Measurements from ENCODE around the gene POLA2. TPM values are rescaled to one million over a fixed set of nuclear protein-coding genes. Genes with fewer than 3 reads are reported as not detected.

POLA2 gene
- total RNA-seq, 1 donor from 2014 or later, result 5.2 TPM

- no peaks in the 10 kb centered on the region for H3K27me3 Mint-ChIP-seq (ENCODE audit: low read depth, unreplicated experiment)
- DNase-seq (ENCODE audit: low read depth) (peak; percentile 95), FAIRE-seq (peak; percentile 32)
- H3K27ac ChIP-seq (ENCODE audit: low read depth, low read length), result peak overlapping the region; percentile 76
- H3K27ac Mint-ChIP-seq (ENCODE audit: unreplicated experiment), result no peak overlapping the region
- H3K36me3 Mint-ChIP-seq (ENCODE audit: low read depth, unreplicated experiment), result no peaks in the 10 kb centered on the region
- peaks cover 46% of the 10 kb centered on the region for H3K4me1 Mint-ChIP-seq (ENCODE audit: low read depth, unreplicated experiment)
- no peaks in the 10 kb centered on the region for H3K9me3 ChIP-seq (ENCODE audit: insufficient read depth, low read depth, low read length)
- H3K4me3 Mint-ChIP-seq (ENCODE audit: unreplicated experiment), result no peak overlapping the region
- H2AFZ ChIP-seq (ENCODE audit: low read depth, low read length), result no peak overlapping the region
- peak overlapping the region; percentile 11 for H3K9ac ChIP-seq (ENCODE audit: low read length)
- no peaks in the 10 kb centered on the region for H3K79me2 ChIP-seq (ENCODE audit: insufficient read depth, low read length)
- no peaks in the 10 kb centered on the region for H3K9me3 Mint-ChIP-seq (ENCODE audit: unreplicated experiment)
- H4K20me1 ChIP-seq (ENCODE audit: insufficient read depth, low read length), result no peaks in the 10 kb centered on the region
- no peak overlapping the region for H3K4me3 ChIP-seq (ENCODE audit: insufficient read depth, low read depth, low read length)
- TF ChIP-seq CTCF (IDR thresholded peaks at IDR 0.05; ENCODE audit: insufficient read depth, low read depth, low read length) (peak; percentile 93), EZH2 (IDR thresholded peaks at IDR 0.05; ENCODE audit: insufficient read depth, low read length) (no peak)
- peaks cover 3% of the 10 kb centered on the region for H3K36me3 ChIP-seq (ENCODE audit: insufficient read depth, low read length)
- peaks cover 36% of the 10 kb centered on the region for H3K4me1 ChIP-seq (ENCODE audit: insufficient read depth, low read length)
- H3K4me2 ChIP-seq (ENCODE audit: low read length), result peak overlapping the region; percentile 45
- no peaks in the 10 kb centered on the region for H3K27me3 ChIP-seq (ENCODE audit: insufficient read depth, low read length)
These were observed 13.2 kb downstream of the POLA2 start for GRCh38 chr11:65274735-65275682.

DNA sequence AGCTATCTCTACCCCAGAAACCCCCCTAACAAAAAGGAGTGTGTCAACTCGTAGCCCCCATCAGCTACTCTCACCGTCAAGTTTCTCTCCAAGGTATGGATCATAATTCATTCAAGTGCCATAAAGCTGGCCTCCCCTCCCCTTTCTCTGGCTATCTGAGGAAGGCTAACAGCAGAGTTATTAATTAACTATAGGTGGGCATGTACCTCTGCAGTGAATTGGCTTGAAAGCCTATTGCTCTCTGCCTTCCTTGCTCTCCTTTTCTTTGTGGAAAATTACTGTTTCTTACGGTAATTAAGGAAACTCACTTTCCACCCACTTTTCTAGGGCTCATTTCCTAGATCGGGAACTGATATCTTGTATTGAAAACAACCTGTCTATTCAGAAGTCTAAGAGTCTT lies 14.1 kb downstream of the POLA2 start:
- peak overlapping the region; percentile 34 for H3K4me3 Mint-ChIP-seq (ENCODE audit: unreplicated experiment)
- peaks cover 3% of the 10 kb centered on the region for H3K36me3 ChIP-seq (ENCODE audit: insufficient read depth, low read length)
- no peaks in the 10 kb centered on the region for H3K9me3 ChIP-seq (ENCODE audit: insufficient read depth, low read depth, low read length)
- FAIRE-seq, result no peak
- no peak for DNase-seq (ENCODE audit: low read depth)
- H2AFZ ChIP-seq (ENCODE audit: low read depth, low read length), result no peak overlapping the region
- H3K4me2 ChIP-seq (ENCODE audit: low read length), result peak overlapping the region; percentile 45
- no peaks in the 10 kb centered on the region for H3K36me3 Mint-ChIP-seq (ENCODE audit: low read depth, unreplicated experiment)
- peaks cover 45% of the 10 kb centered on the region for H3K4me1 ChIP-seq (ENCODE audit: insufficient read depth, low read length)
- no peak overlapping the region for H3K27ac Mint-ChIP-seq (ENCODE audit: unreplicated experiment)
- H3K27ac ChIP-seq (ENCODE audit: low read depth, low read length), result peak overlapping the region; percentile 76
- TF ChIP-seq CTCF (IDR thresholded peaks at IDR 0.05; ENCODE audit: insufficient read depth, low read depth, low read length), result no peak
- no peak for TF ChIP-seq EZH2 (IDR thresholded peaks at IDR 0.05; ENCODE audit: insufficient read depth, low read length)
- no peaks in the 10 kb centered on the region for H3K27me3 Mint-ChIP-seq (ENCODE audit: low read depth, unreplicated experiment)
- no peaks in the 10 kb centered on the region for H3K27me3 ChIP-seq (ENCODE audit: insufficient read depth, low read length)
- H4K20me1 ChIP-seq (ENCODE audit: insufficient read depth, low read length), result no peaks in the 10 kb centered on the region
- H3K4me3 ChIP-seq (ENCODE audit: insufficient read depth, low read depth, low read length), result no peak overlapping the region
- peak overlapping the region; percentile 11 for H3K9ac ChIP-seq (ENCODE audit: low read length)
- H3K4me1 Mint-ChIP-seq (ENCODE audit: low read depth, unreplicated experiment), result peaks cover 55% of the 10 kb centered on the region
- no peaks in the 10 kb centered on the region for H3K9me3 Mint-ChIP-seq (ENCODE audit: unreplicated experiment)
- H3K79me2 ChIP-seq (ENCODE audit: insufficient read depth, low read length), result no peaks in the 10 kb centered on the region

All from astrocyte (in vitro differentiated cells and primary cell).